HepG2 (cell line): ENCODE results near the gene AGRP. TPM values are rescaled to one million over a fixed set of nuclear protein-coding genes. Genes with fewer than 3 reads are reported as not detected.

ENCODE experiments used
- ATAC-seq: fragments of 200-7000 bp; cut with Tn5 transposase; 3 replicates; pipeline ENCODE4 v1.9.1; 2020; ENCODE audit warnings: mild to moderate bottlenecking, moderate library complexity
- BruUV-seq: library from RNA; stranded (reverse); fragments of 400-500 nt; replicated peaks from 2 replicates; lab custom pipeline; 2021; lab: Mats Ljungman, UMichigan
- CTCF ChIA-PET: fragments of 300-600 bp; formaldehyde crosslinking; extraction: SDS; loops from one replicate; lab custom pipeline; 2021; ENCODE audit warnings: low total read pairs, inconsistent platforms, low intra/inter-chr PET ratio; lab: Yijun Ruan, JAX
- POLR2A ChIA-PET: fragments of 350-600 bp; sonication (Branson Sonifier 250); formaldehyde crosslinking; loops from one replicate; lab custom pipeline; 2020; ENCODE audit warnings: antibody characterized with exemption, inconsistent platforms; lab: Yijun Ruan, JAX
- DNase-seq: peaks from one replicate; pipeline ENCODE4 v3.0.0-alpha.2; 2015; ENCODE audit warnings: low spot score
- FAIRE-seq: peaks from 3 replicates; lab custom pipeline; 2011; peaks lifted over from hg19 to GRCh38; lab: Jason Lieb, UNC
- H2AFZ ChIP-seq: one replicate; pipeline ENCODE4 v1.6.1; 2011; ENCODE audit warnings: low read length, inconsistent platforms
- H3K27ac ChIP-seq: fragments of 300-600 bp; 3 replicates; pipeline ENCODE4 v1.8.0; 2011; ENCODE audit warnings: mixed run types, mild to moderate bottlenecking, mixed read lengths, low read length, inconsistent platforms; ENCODE audit not compliant: insufficient read depth; ENCODE audit errors: extremely low read length
- H3K27me3 ChIP-seq, 2 experiments: fragments of 200-600 bp in 1 of 2; 2 replicates in 1 of 2; 3 replicates in 1 of 2; pipeline versions ENCODE4 v1.6.0 to v1.8.0; 2011; ENCODE audit warnings: low read length in 2 of 2, mild to moderate bottlenecking in 2 of 2, moderate library complexity in 2 of 2, inconsistent platforms in 1 of 2; ENCODE audit not compliant: insufficient read depth in 2 of 2, control insufficient read depth in 1 of 2
- H3K36me3 ChIP-seq, 2 experiments: fragments of 200-600 bp in 1 of 2; replicated peaks in 1 of 2; 2 replicates in 1 of 2; 3 replicates in 1 of 2; pipeline versions ENCODE4 v1.5.1 to v1.8.0; 2011; ENCODE audit warnings: low read length in 2 of 2, inconsistent platforms in 1 of 2; ENCODE audit not compliant: insufficient read depth in 2 of 2, control insufficient read depth in 1 of 2
- H3K4me1 ChIP-seq: 2 replicates; pipeline ENCODE4 v1.5.1; 2012; ENCODE audit warnings: low read length, inconsistent platforms; ENCODE audit not compliant: insufficient read depth
- H3K4me2 ChIP-seq: 2 replicates; pipeline ENCODE4 v1.6.0; 2011; ENCODE audit warnings: low read depth, low read length, inconsistent platforms
- H3K4me3 ChIP-seq, 3 experiments: fragments of 200-600 bp in 1 of 3; sonication (generic), shearing (Covaris generic) in 1 of 3; replicated peaks in 1 of 3; 2 replicates each; pipeline ENCODE4 v1.5.1; 2011 to 2016; ENCODE audit warnings: low read length in 3 of 3, inconsistent platforms in 2 of 3, low read depth in 2 of 3, mild to moderate bottlenecking in 2 of 3, control low read depth in 1 of 3, mixed read lengths in 1 of 3; ENCODE audit not compliant: insufficient read depth in 1 of 3
- H3K79me2 ChIP-seq: one replicate; pipeline ENCODE4 v1.6.1; 2011; ENCODE audit warnings: low read length, inconsistent platforms; ENCODE audit not compliant: insufficient read depth
- H3K9ac ChIP-seq: 2 replicates; pipeline ENCODE4 v1.6.0; 2011; ENCODE audit warnings: mild to moderate bottlenecking, low read depth, low read length, inconsistent platforms; ENCODE audit not compliant: insufficient read depth
- H3K9me3 ChIP-seq: 2 replicates; pipeline ENCODE4 v1.5.1; 2012; ENCODE audit warnings: mild to moderate bottlenecking, low read length
- H4K20me1 ChIP-seq: 2 replicates; pipeline ENCODE4 v1.6.0; 2011; ENCODE audit warnings: inconsistent platforms, mild to moderate bottlenecking, low read length, moderate library complexity; ENCODE audit not compliant: insufficient read depth
- ADNP ChIP-seq: sonication (generic); formaldehyde crosslinking; IDR thresholded peaks from 2 replicates; pipeline ENCODE4 v1.4.0; 2020; ENCODE audit warnings: missing genetic modification reagents
- ARNT2 ChIP-seq: sonication (generic); formaldehyde crosslinking; IDR thresholded peaks from 2 replicates; pipeline ENCODE4 v1.8.0; 2022; ENCODE audit warnings: mild to moderate bottlenecking, low read depth, missing genetic modification reagents, moderate library complexity
- KLF13 ChIP-seq: sonication (generic); formaldehyde crosslinking; IDR thresholded peaks from 2 replicates; pipeline ENCODE4 v1.4.0; 2020; ENCODE audit warnings: mild to moderate bottlenecking, missing genetic modification reagents
- MXI1 ChIP-seq: IDR thresholded peaks from 3 replicates; pipeline ENCODE4 v1.6.1; 2012; ENCODE audit warnings: low read depth, low read length, inconsistent platforms, borderline replicate concordance
- NFIB ChIP-seq: sonication (generic); formaldehyde crosslinking; IDR thresholded peaks from 2 replicates; pipeline ENCODE4 v1.9.0; 2021; ENCODE audit warnings: missing genetic modification reagents, mild to moderate bottlenecking, borderline replicate concordance
- NR2F2 ChIP-seq: IDR thresholded peaks from 2 replicates; pipeline ENCODE4 v1.6.1; 2012; ENCODE audit warnings: low read depth, inconsistent platforms, borderline replicate concordance
- POLR2AphosphoS5 ChIP-seq: IDR thresholded peaks from 2 replicates; pipeline ENCODE4 v1.6.1; 2012; ENCODE audit warnings: low read depth, low read length
- RARA ChIP-seq: IDR thresholded peaks from 2 replicates; pipeline ENCODE4 v1.6.1; 2016; ENCODE audit warnings: missing genetic modification reagents, missing compliant biosample characterization
- RXRA ChIP-seq: sonication (generic); formaldehyde crosslinking; IDR thresholded peaks from 2 replicates; pipeline ENCODE4 v1.5.1; 2020; ENCODE audit warnings: missing genetic modification reagents
- RXRB ChIP-seq: IDR thresholded peaks from 2 replicates; pipeline ENCODE4 v1.6.1; 2016; ENCODE audit warnings: borderline replicate concordance, missing genetic modification reagents, missing compliant biosample characterization
- SAP130 ChIP-seq: IDR thresholded peaks from 2 replicates; pipeline ENCODE4 v1.6.1; 2016; ENCODE audit warnings: low read depth
- SIX1 ChIP-seq: sonication (generic); formaldehyde crosslinking; IDR thresholded peaks from 2 replicates; pipeline ENCODE4 v1.4.0; 2020; ENCODE audit warnings: missing genetic modification reagents, borderline replicate concordance
- TRIM24 ChIP-seq: sonication (generic); formaldehyde crosslinking; IDR thresholded peaks from 2 replicates; pipeline ENCODE4 v1.8.0; 2022; ENCODE audit warnings: mild to moderate bottlenecking, missing genetic modification reagents
- ZBTB7B ChIP-seq: sonication (generic); formaldehyde crosslinking; IDR thresholded peaks from 2 replicates; pipeline ENCODE4 v1.4.0; 2020; ENCODE audit warnings: missing genetic modification reagents
- ZFX ChIP-seq: sonication (generic); formaldehyde crosslinking; IDR thresholded peaks from 2 replicates; pipeline ENCODE4 v1.4.0; 2020; ENCODE audit warnings: mild to moderate bottlenecking, low read depth, missing genetic modification reagents, moderate library complexity
- ZNF101 ChIP-seq: sonication (generic); formaldehyde crosslinking; IDR thresholded peaks from 2 replicates; pipeline ENCODE4 v1.4.0; 2020; ENCODE audit warnings: mild to moderate bottlenecking, low read depth, missing genetic modification reagents, borderline replicate concordance
- ZNF292 ChIP-seq: sonication (generic); formaldehyde crosslinking; IDR thresholded peaks from 2 replicates; pipeline ENCODE4 v1.8.1; 2022; ENCODE audit warnings: mild to moderate bottlenecking, low read depth, missing genetic modification reagents, borderline replicate concordance
- ZNF766 ChIP-seq: sonication (generic); formaldehyde crosslinking; IDR thresholded peaks from 2 replicates; pipeline ENCODE4 v1.5.0; 2020; ENCODE audit warnings: missing genetic modification reagents, borderline replicate concordance
- WGBS: methylation state at CpG from one replicate; pipeline ENCODE4 v1.1.6; 2017; ENCODE audit warnings: low lambda C conversion rate; 5-methylcytosine and 5-hydroxymethylcytosine counted together
- in situ Hi-C: cut with HindIII; loops from 2 replicates; pipeline ENCODE4 v1.10.0; 2017; ENCODE audit warnings: low pct_unique_long_range_greater_than_20kb; ENCODE audit not compliant: extremely low pct_ligation_motif_present
- intact Hi-C: fragments of 100-400 bp; cut with micrococcal nuclease; formaldehyde crosslinking; loops from one replicate; pipeline ENCODE4 v1.10.0; 2022; ENCODE audit not compliant: unreplicated experiment
- polyA plus RNA-seq, 8 experiments: library from polyadenylated mRNA; depleted of rRNA in 3 of 8; stranded (reverse) in 7 of 8; unstranded in 1 of 8; fragments of >200 nt; fragmentation: Illumina TruSeq in 4 of 8; extraction: Trizol in 4 of 8; gene quantifications; 2 replicates each; pipeline versions ENCODE4 v1.2.1 to v1.2.3, GENCODE V29; 2011 to 2016; ENCODE audit warnings: low read depth in 4 of 8, missing spikeins in 1 of 8, mixed read lengths in 1 of 8; ENCODE audit not compliant: insufficient read depth in 1 of 8
- total RNA-seq, 5 experiments: library from RNA; depleted of rRNA; stranded (reverse); fragments of >200 nt; fragmentation: Illumina TruSeq; extraction: Trizol; gene quantifications; 2 replicates each; pipeline ENCODE4 v1.2.3, GENCODE V29; 2016; ENCODE audit warnings: low read depth in 1 of 5

The AGRP gene
- total and polyA plus RNA-seq, 2 of the 13 experiments (the other 11 are each of a cell fraction or from before 2014, with no cell fraction given): not detected

DNA sequence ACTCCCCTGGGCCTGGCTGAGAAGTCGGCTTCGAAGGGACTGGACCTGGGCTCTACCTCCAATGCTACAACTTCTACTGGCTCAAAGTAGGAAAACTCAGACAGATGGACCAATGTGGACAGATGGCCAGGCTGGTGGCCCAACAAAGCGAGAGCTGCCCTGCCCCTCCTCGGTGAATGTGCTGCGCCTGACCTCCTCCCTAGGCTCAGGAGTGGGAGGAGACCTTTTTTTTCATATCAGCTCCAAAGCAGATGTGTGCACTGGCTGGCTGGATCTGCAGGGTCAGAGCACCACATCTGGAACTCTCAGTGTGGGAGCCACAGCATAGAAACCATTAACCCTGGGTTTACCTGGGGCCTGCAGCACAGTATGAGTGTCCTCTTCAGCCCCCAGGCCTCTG lies 23.2 kb downstream of the AGRP start (continued):
- no peak for TF ChIP-seq NFIB (CRISPR knock-in tag)

DNA sequence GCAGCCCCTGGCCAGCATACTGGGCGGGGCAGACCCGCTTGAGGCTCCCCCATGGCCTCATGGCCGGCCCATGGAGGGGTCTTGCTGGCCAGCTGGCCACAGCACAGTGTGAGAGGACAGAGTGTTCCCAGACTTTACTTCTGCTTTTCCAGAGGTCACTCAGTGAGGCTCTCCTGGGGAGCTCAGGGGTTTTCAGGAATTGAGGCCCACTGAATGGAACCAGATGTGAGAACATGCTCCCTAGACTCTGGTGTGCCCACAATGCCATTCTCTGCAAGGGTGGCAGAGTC lies 23.5 kb downstream of the AGRP start:
- Histone ChIP-seq H3K79me2 (no peaks in the 10 kb centered on the region), H3K27me3 (no peaks in the 10 kb centered on the region), H3K36me3 (peaks cover 4 to 13% of the 10 kb centered on the region in 2 experiments; a peak in 3 of 5 replicates), H3K27ac (peak overlapping the region; percentile 56), H4K20me1 (no peaks in the 10 kb centered on the region; the same call in 1 of the 2 replicates), H3K9me3 (no peaks in the 10 kb centered on the region), H3K9ac (no peak overlapping the region), H3K4me3 (no peak overlapping the region), H3K4me2 (no peak overlapping the region), H2AFZ (no peak overlapping the region), H3K4me1 (peaks cover 22% of the 10 kb centered on the region)
- in situ Hi-C loops: no loop called here
- FAIRE-seq: no peak
- ChIA-PET CTCF (no interaction called here), POLR2A (no interaction called here)
- intact Hi-C loops: no loop called here
- TF ChIP-seq ZNF101 (CRISPR knock-in tag) (no peak), ZBTB7B (0 out of 2 replicates have a peak, but pooled peaks have one; percentile 14)
- DNase-seq: no peak
- peak; percentile 6 for ATAC-seq
- no CpG with 5 or more reads among the region's 3 CpGs for WGBS
- BruUV-seq: no TSS peak

DNA sequence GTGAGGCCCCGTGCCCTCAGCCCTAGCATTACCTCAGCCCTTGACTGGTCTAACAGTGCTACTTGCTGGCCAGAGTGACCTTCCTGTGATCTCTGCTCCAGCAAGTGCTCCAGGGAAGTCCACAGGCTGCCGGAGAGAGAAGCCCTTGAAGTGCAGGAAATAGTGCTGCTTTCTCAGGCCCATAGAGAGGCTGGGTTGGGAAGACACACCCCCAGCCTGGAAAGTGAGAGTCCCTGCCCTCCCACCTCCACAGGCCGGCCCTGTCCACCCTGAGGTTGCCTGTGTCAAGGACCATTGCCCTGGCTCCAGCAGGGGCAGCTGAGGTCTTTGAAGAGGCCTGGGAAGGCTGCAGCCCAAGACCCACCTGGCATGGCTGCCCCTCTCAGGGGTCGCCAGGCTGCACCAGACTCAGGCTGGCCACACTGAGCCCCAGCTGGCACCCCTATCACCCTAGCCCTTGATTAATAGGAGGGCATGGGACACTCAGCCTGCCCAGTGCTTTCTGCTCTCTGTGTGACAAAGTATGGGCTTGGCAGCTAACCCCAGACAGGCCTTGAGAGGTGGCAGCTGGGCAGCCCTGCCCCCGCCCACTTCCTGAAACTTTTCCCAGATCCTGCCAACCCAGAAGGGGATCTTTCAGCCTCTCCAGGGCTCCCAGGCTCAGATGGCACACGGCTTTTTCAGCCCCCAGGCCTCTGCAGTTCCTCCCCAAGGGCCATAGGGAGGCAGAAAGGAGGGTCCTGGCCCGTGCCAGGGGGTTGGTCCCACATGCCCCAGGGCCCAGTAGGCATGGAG lies 24.1 kb downstream of the AGRP start:
- DNase-seq (peak; percentile 70), FAIRE-seq (peak; percentile 88), ATAC-seq (peak; percentile 83)
- Histone ChIP-seq H3K9me3 (no peaks in the 10 kb centered on the region), H3K79me2 (no peaks in the 10 kb centered on the region), H3K4me1 (peaks cover 22% of the 10 kb centered on the region), H3K9ac (0 out of 2 replicates have a peak overlapping the region, but pooled peaks have one; percentile 3), H4K20me1 (no peaks in the 10 kb centered on the region; the same call in 1 of the 2 replicates), H3K27me3 (no peaks in the 10 kb centered on the region), H2AFZ (no peak overlapping the region), H3K27ac (peak overlapping the region; percentile 56), H3K4me3 (peak overlapping the region in 1 of 3 experiments; percentile 18; a peak in 1 of 6 replicates), H3K4me2 (peak overlapping the region; percentile 26; the same call in 1 of the 2 replicates), H3K36me3 (peaks cover 4 to 13% of the 10 kb centered on the region in 2 experiments; a peak in 3 of 5 replicates)
- ChIA-PET CTCF (no interaction called here), POLR2A (no interaction called here)
- in situ Hi-C loops: no loop called here
- WGBS: 44% methylated on average over 6 of the region's 7 CpGs
- intact Hi-C loops: no loop called here
- BruUV-seq: no TSS peak
- TF ChIP-seq TRIM24 (CRISPR knock-in tag): no peak
- 0 out of 2 replicates have a peak, but pooled peaks have one; percentile 19 for TF ChIP-seq KLF13
- no peak for TF ChIP-seq ZNF292 (CRISPR knock-in tag)
- no peak for TF ChIP-seq ZNF766 (CRISPR knock-in tag)
- peak; percentile 75 for TF ChIP-seq RARA
- TF ChIP-seq SIX1 (CRISPR knock-in tag): no peak
- TF ChIP-seq POLR2AphosphoS5: no peak
- TF ChIP-seq ARNT2 (CRISPR knock-in tag): no peak
- peak; percentile 54; the same call in 1 of the 2 replicates for TF ChIP-seq RXRA (CRISPR knock-in tag)
- TF ChIP-seq ADNP (CRISPR knock-in tag): no peak
- peak; percentile 26; the same call in 1 of the 2 replicates for TF ChIP-seq RXRB (CRISPR knock-in tag)
- TF ChIP-seq SAP130 (CRISPR knock-in tag): peak; percentile 53
- TF ChIP-seq MXI1: no peak
- TF ChIP-seq ZFX: peak; percentile 59; the same call in 1 of the 2 replicates
- TF ChIP-seq NR2F2: 0 out of 2 replicates have a peak, but pooled peaks have one; percentile 13
